HG03571 (cell line): ENCODE measurements around the gene XPOT.

ENCODE experiments used
- ATAC-seq: cut with Tn5 transposase; IDR thresholded peaks from one replicate; pipeline ENCODE4 v1.9.1; 2021; ENCODE audit not compliant: unreplicated experiment

Gene XPOT

DNA sequence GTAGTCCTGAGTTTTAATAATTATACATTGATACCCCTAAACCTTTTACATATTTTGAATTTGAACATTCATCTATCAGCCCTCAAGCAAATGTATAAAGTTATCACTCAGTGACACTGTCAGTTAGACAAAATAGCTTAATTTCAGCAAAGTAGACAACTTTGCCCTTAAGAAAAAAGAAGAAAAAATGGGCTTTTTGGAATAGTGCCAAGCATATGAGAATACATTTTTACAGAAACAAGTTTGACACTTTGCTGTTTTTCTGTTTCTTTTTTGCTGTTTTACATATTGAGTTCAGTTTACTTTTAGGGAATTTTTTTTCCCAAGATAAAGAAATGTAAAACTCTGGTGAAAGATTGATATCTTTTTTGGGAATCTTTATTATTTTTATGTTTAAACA lies 62.0 kb downstream of the XPOT start:
- no peak for ATAC-seq

DNA sequence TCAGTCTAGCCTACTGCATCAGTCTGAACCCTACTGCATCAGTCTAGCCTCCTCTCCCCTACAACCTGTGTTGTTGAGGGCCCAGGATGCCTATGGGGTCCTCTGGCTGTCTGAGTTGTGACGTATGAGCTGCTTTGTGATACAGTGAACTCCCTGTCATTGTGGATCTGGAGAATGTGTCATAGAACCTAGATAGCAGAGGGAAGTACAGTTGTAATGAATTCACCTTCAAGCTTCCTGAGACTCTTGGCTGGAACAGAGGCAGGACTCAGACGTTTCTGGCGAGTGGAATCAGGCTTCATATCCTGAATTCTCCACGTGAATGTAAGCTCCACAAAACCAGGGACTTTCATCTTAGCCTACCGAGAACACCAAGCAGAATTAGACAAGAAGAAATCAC lies 64.8 kb downstream of the XPOT start:
- no peak for ATAC-seq

DNA sequence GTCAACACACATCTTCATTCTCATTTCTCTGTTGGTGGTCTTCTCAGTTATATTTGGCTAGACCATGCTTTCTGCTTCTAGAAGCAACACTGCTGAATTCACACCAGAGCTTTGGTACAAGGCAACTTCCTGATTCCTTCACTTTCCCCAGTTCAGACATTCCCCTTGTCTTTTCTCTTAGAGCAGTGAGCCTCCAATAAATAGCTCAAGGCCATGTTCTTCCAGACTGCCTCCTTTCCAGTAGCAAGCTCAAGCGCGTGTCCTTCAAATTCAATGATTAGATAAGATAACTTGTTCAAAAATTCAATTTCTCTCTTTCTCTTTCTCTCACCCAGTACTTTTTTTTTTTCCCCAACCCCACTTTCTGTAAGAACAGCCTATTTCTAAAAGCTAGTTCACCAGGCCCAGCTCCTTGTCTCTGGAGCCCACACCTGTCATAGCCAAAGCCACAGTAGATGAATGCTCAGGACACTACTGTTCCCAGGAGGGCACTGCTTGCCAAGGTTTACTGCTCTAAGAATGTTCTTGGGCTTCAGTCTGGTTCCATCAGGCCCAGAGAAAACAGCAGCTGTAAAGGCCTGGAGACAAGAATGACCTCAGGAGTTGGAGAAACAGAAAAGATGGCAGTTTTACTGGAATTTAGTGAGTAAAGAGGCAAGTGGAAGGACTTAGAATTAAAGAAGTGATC lies 65.4 kb downstream of the XPOT start:
- no peak for ATAC-seq

GRCh38 chr12:64470495-64470894 lies 66.3 kb downstream of the XPOT start:
- no peak for ATAC-seq

DNA sequence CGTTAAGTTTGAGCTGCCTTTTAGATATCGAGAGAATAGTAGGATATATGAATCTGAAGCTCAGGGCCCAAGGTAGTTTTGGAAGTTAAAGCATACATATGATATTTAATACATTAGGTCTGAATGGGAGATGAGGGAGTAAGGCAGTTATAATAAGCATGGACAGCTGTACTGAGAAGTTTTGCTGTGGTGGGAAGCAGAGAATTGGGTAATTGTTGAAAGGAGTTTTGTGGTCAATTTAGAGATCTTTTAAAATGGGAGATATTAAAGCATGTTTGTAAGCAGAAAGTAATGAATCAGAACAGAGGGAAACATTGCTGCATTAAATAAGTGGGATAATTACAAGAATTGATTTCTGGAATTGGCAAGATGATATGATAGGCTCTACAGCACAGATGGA lies 69.0 kb downstream of the XPOT start:
- no peak for ATAC-seq

GRCh38 chr12:64475518-64475917 lies 71.3 kb downstream of the XPOT start:
- no peak for ATAC-seq

DNA sequence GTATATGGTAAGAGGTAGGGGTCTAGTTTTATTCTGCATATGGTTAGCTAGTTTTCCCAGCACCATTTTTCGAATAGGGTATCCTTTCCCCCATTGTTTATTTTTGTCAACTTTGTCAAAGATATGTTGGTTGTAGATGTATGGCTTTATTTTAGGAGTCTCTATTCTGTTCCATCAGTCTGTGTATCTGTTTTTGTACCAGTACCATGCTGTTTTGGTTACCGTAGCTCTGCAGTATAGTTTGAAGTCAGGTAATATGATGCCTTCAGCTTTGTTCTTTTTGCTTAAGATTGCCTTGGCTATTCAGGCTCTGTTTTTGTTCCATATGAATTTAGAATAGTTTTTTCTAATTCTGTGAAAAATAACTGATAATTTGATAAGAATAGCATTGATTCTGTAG lies 72.7 kb downstream of the XPOT start:
- ATAC-seq: no peak

DNA sequence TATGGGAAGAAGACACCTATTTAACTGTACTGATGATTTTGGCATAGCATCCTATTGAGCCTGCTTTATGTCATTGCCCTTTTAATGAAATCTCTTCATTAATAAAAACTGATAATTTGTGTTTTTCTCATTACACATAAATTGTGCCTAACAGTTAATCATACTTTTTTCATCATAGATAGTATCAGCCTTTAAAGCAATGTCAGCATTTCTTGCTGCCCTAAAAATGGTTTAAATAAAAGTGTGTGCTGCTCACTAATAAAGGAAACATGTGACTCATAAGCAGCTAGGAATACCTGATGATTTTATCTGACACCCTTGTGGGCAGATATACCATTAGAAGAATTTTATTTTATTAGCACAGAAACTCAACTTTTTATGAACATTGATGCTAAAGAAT lies 74.5 kb downstream of the XPOT start:
- ATAC-seq: no peak

GRCh38 chr12:64480148-64480547 lies 76.0 kb downstream of the XPOT start:
- no peak for ATAC-seq

DNA sequence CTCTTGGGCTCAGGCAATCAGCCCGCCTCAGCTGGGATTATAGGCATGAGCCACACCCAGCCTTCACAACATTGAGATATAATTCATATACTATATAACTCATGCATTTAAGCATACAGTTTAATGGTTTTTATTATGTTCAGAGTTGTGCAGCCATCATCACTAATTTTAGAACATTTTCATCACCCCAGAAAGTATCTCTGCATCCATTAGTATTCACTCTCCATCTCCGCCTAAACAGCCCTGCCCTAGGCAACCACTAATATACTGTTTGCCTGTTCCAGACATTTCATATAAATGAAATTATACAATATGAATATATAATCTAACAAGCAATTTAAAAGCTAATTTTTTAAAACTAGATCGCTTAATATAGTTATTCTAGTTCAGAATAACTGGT lies 82.5 kb downstream of the XPOT start:
- no peak for ATAC-seq

GRCh38 chr12:64491718-64492117 lies 87.5 kb downstream of the XPOT start:
- no peak for ATAC-seq

DNA sequence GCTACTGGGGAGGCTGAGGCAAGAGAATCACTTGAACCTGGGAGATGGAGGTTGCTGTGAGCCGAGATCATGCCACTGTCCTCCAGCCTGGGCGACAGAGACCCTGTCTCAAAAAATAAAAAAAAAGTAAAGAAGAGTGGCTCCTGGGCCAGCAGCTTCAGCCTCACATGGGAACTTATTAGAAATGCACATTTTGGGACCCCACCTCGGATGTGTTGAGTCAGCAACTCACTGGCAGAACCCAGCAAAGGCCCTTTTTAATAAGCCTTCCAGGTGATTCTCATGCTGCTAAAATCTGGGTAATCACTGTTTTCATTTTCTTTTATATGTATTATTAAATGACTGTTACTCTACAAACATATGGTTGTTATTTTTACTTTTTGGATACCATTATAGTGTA lies 89.3 kb downstream of the XPOT start:
- ATAC-seq: no peak

DNA sequence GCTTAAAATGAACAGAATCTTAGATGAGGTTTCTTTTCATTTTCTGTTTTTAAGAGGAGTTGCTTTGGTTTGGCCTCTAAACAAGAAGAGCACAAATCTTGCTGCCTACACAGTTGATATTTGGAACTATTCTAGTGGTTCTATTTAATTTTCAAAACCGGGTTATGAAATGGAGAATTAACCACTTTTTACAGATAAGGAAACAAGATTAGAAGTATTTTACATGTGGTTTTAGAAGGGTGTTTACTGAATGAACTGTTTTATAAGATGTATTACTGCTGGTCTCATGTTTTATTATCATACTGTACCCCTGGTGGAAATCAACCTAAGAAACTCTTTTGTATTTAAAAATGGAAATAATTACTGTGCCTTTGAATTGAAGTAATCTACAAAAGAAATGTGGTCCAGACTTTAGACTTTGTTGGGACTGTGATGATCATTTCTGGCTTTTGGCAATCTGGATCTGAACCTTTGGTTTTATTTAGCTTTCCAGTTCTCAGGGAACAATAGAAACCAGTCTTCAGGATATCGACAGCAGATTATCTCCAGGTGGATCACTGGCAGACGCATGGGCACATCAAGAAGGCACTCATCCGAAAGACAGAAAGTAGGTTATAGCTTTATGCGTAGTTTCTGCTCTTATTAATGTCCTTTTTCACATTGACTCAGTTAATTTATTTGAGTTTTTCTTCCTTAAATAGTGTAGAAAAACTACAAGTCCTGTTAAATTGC lies 91.0 kb downstream of the XPOT start:
- no peak for ATAC-seq

DNA sequence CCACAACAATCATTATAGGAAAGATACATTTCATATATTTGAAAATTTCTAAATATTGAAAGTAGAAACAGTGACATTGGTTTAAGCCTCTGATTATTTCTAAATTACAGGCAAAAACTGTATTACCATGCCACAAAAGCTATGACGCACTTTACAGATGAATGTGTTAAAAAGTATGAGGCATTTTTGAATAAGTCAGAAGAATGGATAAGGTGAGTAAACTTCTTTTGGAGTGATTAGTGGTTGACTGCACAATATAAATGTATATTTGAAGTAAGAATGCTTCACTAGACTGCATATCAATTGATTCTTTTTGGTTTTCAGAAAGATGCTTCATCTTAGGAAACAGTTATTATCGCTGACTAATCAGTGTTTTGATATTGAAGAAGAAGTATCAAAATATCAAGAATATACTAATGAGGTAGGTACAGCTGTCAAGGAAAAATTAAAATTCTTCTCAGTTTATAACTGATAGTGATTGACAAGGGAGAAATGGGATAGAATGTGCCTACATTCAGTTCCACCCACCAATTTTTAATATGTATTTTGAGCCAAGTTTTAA lies 92.7 kb downstream of the XPOT start:
- ATAC-seq: no peak

- ATAC-seq: no peak
These were observed 93.3 kb downstream of the XPOT start for GRCh38 chr12:64497484-64497883.

GRCh38 chr12:64497903-64498302 lies 93.7 kb downstream of the XPOT start:
- ATAC-seq: no peak

- no peak for ATAC-seq
These were observed 96.2 kb downstream of the XPOT start for GRCh38 chr12:64500394-64500793.
